DND-41 (cell line): ENCODE results near the gene SCUBE2.

Experiments
- EZH2 ChIP-seq: IDR thresholded peaks from 3 replicates; pipeline ENCODE4 v1.6.1; 2012; ENCODE audit warnings: borderline replicate concordance, low read depth, mild to moderate bottlenecking, moderate library complexity, low read length, inconsistent platforms; ENCODE audit not compliant: severe bottlenecking
- TF ChIP-seq, protein P1 (sequence below): IDR thresholded peaks from 2 replicates; pipeline ENCODE4 v1.5.1; 2012; ENCODE audit warnings: borderline replicate concordance, low read length, moderate library complexity, mild to moderate bottlenecking; ENCODE audit not compliant: poor library complexity, severe bottlenecking; ENCODE audit errors: extremely low read depth

DNA sequence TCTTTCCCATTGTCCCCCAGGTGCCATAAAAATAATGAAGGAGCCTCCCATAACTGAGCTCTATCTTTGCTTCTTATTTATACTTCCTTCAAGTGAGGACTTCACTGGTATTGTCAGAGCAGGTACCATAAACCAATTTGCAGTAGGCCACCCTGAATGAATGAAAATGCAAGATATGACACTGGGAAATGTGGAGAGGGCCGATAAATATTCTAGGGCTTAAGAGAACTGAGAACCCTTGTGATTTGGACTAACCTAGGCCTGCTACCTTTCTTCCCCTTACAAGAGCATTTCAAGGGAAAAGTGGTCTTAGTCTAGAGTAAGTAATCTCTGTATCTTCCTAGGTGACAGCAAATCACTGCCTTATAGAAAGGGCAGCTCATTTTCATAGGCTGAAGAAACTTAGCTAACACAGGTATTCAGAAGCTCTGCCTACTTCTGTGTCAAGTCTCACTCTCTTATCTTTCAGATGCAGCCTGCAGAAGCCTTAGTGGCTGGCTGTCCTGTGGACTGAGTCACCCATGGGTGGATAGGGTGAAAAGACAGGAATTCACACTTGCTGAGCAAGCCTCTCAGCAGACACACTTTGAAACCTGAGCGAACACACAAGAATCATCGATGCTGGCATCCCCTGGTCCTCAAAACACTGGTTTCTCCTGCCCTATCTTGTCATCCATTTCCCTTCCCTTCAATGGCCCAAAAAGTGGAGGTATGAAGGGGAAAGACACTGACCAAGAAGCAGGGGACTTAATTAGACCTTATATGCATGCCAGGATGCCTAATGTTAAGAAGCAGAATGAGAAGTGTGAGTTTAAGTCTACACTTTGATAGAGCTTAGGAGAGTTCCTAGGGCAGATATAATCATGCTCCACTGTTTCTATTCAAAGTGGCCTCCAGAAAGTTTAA lies 102.8 kb downstream of the SCUBE2 start:
- TF ChIP-seq, protein P1, sequence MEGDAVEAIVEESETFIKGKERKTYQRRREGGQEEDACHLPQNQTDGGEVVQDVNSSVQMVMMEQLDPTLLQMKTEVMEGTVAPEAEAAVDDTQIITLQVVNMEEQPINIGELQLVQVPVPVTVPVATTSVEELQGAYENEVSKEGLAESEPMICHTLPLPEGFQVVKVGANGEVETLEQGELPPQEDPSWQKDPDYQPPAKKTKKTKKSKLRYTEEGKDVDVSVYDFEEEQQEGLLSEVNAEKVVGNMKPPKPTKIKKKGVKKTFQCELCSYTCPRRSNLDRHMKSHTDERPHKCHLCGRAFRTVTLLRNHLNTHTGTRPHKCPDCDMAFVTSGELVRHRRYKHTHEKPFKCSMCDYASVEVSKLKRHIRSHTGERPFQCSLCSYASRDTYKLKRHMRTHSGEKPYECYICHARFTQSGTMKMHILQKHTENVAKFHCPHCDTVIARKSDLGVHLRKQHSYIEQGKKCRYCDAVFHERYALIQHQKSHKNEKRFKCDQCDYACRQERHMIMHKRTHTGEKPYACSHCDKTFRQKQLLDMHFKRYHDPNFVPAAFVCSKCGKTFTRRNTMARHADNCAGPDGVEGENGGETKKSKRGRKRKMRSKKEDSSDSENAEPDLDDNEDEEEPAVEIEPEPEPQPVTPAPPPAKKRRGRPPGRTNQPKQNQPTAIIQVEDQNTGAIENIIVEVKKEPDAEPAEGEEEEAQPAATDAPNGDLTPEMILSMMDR = no peak
- TF ChIP-seq EZH2 = no peak
